ENCODE results near the gene ASB8.
"Not testable (repeated sequence)": the region's sequence is repeated elsewhere in the genome, so short reads cannot be mapped to it uniquely, and the experiment has no call there.

ASB8 gene

GRCh38 chr12:48119078-48119833 lies 38.1 kb downstream of the ASB8 start, which contains the start of gene PFKM:
PFKM (plus strand) TSS chr12:48119364; CDS start chr12:48122775, 3,411 bp downstream.
- TF ChIP-seq, protein P1, sequence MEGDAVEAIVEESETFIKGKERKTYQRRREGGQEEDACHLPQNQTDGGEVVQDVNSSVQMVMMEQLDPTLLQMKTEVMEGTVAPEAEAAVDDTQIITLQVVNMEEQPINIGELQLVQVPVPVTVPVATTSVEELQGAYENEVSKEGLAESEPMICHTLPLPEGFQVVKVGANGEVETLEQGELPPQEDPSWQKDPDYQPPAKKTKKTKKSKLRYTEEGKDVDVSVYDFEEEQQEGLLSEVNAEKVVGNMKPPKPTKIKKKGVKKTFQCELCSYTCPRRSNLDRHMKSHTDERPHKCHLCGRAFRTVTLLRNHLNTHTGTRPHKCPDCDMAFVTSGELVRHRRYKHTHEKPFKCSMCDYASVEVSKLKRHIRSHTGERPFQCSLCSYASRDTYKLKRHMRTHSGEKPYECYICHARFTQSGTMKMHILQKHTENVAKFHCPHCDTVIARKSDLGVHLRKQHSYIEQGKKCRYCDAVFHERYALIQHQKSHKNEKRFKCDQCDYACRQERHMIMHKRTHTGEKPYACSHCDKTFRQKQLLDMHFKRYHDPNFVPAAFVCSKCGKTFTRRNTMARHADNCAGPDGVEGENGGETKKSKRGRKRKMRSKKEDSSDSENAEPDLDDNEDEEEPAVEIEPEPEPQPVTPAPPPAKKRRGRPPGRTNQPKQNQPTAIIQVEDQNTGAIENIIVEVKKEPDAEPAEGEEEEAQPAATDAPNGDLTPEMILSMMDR (IDR thresholded peaks at IDR 0.05; ENCODE audit: borderline replicate concordance, insufficient read depth, low read depth, low read length) = no peak
- H3K4me3 ChIP-seq (ENCODE audit: low read depth, low read length) = peak within 1 kb of the TSS; percentile 96

GRCh38 chr12:48118284-48118871 lies 38.9 kb downstream of the ASB8 start:
- H3K4me3 ChIP-seq (ENCODE audit: low read depth, low read length) = no peak overlapping the region

GRCh38 chr12:48115957-48116356 lies 41.4 kb downstream of the ASB8 start:
- TF ChIP-seq, protein P1 (IDR thresholded peaks at IDR 0.05; ENCODE audit: borderline replicate concordance, insufficient read depth, low read depth, low read length) = no peak
- H3K4me3 ChIP-seq (ENCODE audit: low read depth, low read length) = no peak overlapping the region

More at GRCh38 chr12:48118284-48118871, 38.9 kb downstream of the ASB8 start:
- TF ChIP-seq, protein P1 (IDR thresholded peaks at IDR 0.05; ENCODE audit: borderline replicate concordance, insufficient read depth, low read depth, low read length) = no peak

DNA sequence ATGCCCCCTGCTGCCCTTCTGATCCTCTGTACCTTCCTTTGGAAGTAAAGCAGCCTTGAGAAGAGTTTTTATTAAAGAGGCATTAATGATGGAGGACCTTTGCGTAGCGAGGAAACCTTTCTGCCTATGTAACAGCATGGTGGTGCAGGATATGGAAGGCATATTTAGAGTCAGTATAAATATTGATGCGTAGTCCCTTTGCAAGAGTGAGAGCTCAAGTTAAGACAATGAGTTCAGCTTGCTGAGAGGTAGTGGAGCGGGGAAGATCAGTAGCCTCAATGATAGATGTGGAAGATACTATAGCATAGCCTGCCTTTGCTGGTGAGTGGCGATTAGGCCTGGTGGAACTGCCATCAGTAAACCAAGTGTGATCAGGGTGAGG lies 46.0 kb downstream of the ASB8 start:
- not testable (repeated sequence) for H3K4me3 ChIP-seq (ENCODE audit: low read depth, low read length)

GRCh38 chr12:48110691-48111311 lies 46.5 kb downstream of the ASB8 start:
- no peak overlapping the region for H3K4me3 ChIP-seq (ENCODE audit: low read depth, low read length)
- TF ChIP-seq, protein P1 (IDR thresholded peaks at IDR 0.05; ENCODE audit: borderline replicate concordance, insufficient read depth, low read depth, low read length) = no peak

GRCh38 chr12:48109424-48109823 lies 47.9 kb downstream of the ASB8 start:
- TF ChIP-seq, protein P1 (IDR thresholded peaks at IDR 0.05; ENCODE audit: borderline replicate concordance, insufficient read depth, low read depth, low read length) = no peak
- no peak overlapping the region for H3K4me3 ChIP-seq (ENCODE audit: low read depth, low read length)

DNA sequence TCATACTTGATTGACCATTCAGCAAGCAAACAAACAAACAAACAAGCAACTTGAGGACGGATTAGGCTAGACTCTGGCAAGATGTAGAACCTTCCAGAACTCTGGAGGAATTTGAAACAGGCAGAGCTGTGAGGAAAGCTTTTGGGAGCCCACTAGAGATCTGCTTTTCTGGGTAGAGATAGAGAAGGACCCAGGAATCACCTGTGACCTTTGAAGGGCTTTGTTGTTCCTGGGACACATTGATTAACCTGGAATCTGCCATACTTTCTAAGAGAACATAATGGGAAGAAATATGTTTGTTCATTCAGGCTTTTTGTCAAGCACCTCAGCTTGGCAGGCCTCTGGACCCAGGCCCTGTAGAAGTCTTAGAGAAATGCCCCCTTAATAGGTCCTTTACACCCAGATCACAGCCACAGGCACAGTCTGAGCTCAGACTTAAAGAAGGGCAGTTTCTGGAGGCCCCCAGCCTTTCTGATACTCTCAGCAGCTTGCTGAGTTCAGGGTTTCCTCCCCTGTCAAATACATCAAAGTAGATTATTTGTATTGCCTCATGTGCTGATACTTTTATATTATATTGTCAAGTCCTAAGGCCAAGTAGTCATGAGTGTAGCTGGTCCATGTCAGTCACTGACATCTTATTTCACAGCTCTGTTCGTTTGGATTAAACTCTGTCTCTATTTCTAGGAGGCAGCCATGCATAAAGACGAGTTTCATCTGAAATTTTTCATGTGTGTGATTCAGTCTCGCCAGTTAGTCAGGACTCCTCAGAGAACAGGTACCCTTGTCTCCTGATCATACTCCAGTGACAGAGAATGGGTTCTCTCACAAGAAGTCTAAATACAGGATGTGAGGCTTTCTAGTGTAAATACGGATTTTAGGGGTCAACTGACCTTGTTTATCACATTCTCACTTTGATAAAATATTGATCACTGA lies 50.4 kb downstream of the ASB8 start:
- TF ChIP-seq, protein P1 (IDR thresholded peaks at IDR 0.05; ENCODE audit: borderline replicate concordance, insufficient read depth, low read depth, low read length) = no peak
- peak overlapping the region; percentile 79 for H3K4me3 ChIP-seq (ENCODE audit: low read depth, low read length)
